GM23338 (cell line): ENCODE results near the gene RNF186. TPM values are rescaled to one million over a fixed set of nuclear protein-coding genes. Genes with fewer than 3 reads are reported as not detected.

Experiments used
- ATAC-seq: fragments of 200-7000 bp; cut with Tn5 transposase; 3 replicates; pipeline ENCODE4 v1.9.1; 2020
- DNase-seq: peaks from one replicate; pipeline ENCODE4 v3.0.0-alpha.2; 2015; ENCODE audit warnings: low spot score
- H2AFZ ChIP-seq: fragments of 200-600 bp; sonication (generic); 2 replicates; pipeline ENCODE4 v1.8.0; 2016; ENCODE audit warnings: antibody characterized with exemption, mild to moderate bottlenecking, moderate library complexity
- H3F3A ChIP-seq: fragments of 200-600 bp; sonication (generic); replicated peaks from 2 replicates; pipeline ENCODE4 v1.8.0; 2017; ENCODE audit warnings: antibody characterized with exemption, mixed run types, low read depth
- H3K27ac ChIP-seq: fragments of 200-600 bp; sonication (generic); 2 replicates; pipeline ENCODE4 v1.6.1; 2016; ENCODE audit warnings: low read depth
- H3K27me3 ChIP-seq: fragments of 200-600 bp; sonication (generic); 2 replicates; pipeline ENCODE4 v1.8.0; 2016; ENCODE audit warnings: mild to moderate bottlenecking, mixed run types, moderate library complexity; ENCODE audit not compliant: insufficient read depth
- H3K36me3 ChIP-seq: fragments of 200-600 bp; sonication (generic); 2 replicates; pipeline ENCODE4 v1.8.0; 2016; ENCODE audit warnings: mild to moderate bottlenecking; ENCODE audit not compliant: insufficient read depth
- H3K4me1 ChIP-seq: fragments of 200-600 bp; sonication (generic); 2 replicates; pipeline ENCODE4 v1.8.0; 2016; ENCODE audit warnings: mild to moderate bottlenecking, moderate library complexity; ENCODE audit not compliant: insufficient read depth
- H3K4me2 ChIP-seq: fragments of 200-600 bp; sonication (generic); 2 replicates; pipeline ENCODE4 v1.7.1; 2017; ENCODE audit warnings: mixed run types
- H3K4me3 ChIP-seq: fragments of 200-600 bp; sonication (generic); 2 replicates; pipeline ENCODE4 v1.6.1; 2016; ENCODE audit warnings: mixed run types
- H3K79me2 ChIP-seq: fragments of 200-600 bp; sonication (generic); replicated peaks from 2 replicates; pipeline ENCODE4 v1.8.0; 2017; ENCODE audit warnings: mild to moderate bottlenecking; ENCODE audit not compliant: insufficient read depth
- H3K9me2 ChIP-seq: fragments of 200-600 bp; sonication (generic); 2 replicates; pipeline ENCODE4 v1.8.0; 2017; ENCODE audit not compliant: insufficient read depth
- H4K20me1 ChIP-seq: fragments of 200-600 bp; sonication (generic); replicated peaks from 2 replicates; pipeline ENCODE4 v1.8.0; 2017; ENCODE audit warnings: mild to moderate bottlenecking; ENCODE audit not compliant: insufficient read depth
- H3K27ac Mint-ChIP-seq: 2 replicates; pipeline ENCODE4 v1.8.0; 2020; ENCODE audit warnings: inconsistent platforms, mild to moderate bottlenecking, moderate library complexity, mixed read lengths
- H3K27me3 Mint-ChIP-seq: 3 replicates; pipeline ENCODE4 v1.8.0; 2022; ENCODE audit warnings: low read depth, mild to moderate bottlenecking, moderate library complexity, mixed read lengths, inconsistent platforms; ENCODE audit not compliant: insufficient read depth, poor library complexity
- H3K36me3 Mint-ChIP-seq: 3 replicates; pipeline ENCODE4 v1.8.0; 2021; ENCODE audit warnings: low read depth, mild to moderate bottlenecking, inconsistent platforms, moderate library complexity, mixed read lengths
- H3K4me1 Mint-ChIP-seq: 3 replicates; pipeline ENCODE4 v1.8.0; 2020; ENCODE audit warnings: mild to moderate bottlenecking, inconsistent platforms, mixed read lengths
- H3K4me3 Mint-ChIP-seq: 3 replicates; pipeline ENCODE4 v1.8.0; 2021; ENCODE audit warnings: moderate library complexity, mild to moderate bottlenecking, inconsistent platforms, mixed read lengths
- H3K9me3 Mint-ChIP-seq: 3 replicates; pipeline ENCODE4 v1.8.0; 2020; ENCODE audit warnings: moderate library complexity, mild to moderate bottlenecking, inconsistent platforms, mixed read lengths
- CREB1 ChIP-seq: fragments of 250-450 bp; sonication (Bioruptor Pico); IDR thresholded peaks from 2 replicates; pipeline ENCODE4 v1.5.0; 2020; ENCODE audit warnings: low read depth, mild to moderate bottlenecking, moderate library complexity
- EZH2 ChIP-seq: fragments of 200-600 bp; sonication (generic); IDR thresholded peaks from one replicate; pipeline ENCODE4 v1.8.0; 2017; ENCODE audit warnings: antibody characterized with exemption, mild to moderate bottlenecking, low read depth; ENCODE audit not compliant: unreplicated experiment
- JUNB ChIP-seq: IDR thresholded peaks from one replicate; pipeline ENCODE4 v1.6.1; 2016; ENCODE audit warnings: antibody characterized with exemption; ENCODE audit not compliant: unreplicated experiment
- POLR2AphosphoS5 ChIP-seq: IDR thresholded peaks from 2 replicates; pipeline ENCODE4 v1.6.1; 2016; ENCODE audit warnings: antibody characterized with exemption, low read depth
- STAT1 ChIP-seq: IDR thresholded peaks from one replicate; pipeline ENCODE4 v1.6.1; 2016; ENCODE audit warnings: antibody characterized with exemption; ENCODE audit not compliant: unreplicated experiment
- ZNF114 ChIP-seq: fragments of 250-450 bp; sonication (Bioruptor Pico); IDR thresholded peaks from 2 replicates; pipeline ENCODE4 v1.5.0; 2020; ENCODE audit warnings: mild to moderate bottlenecking, moderate library complexity
- polyA plus RNA-seq: library from polyadenylated mRNA; unstranded; fragments of >200 nt; fragmentation: Nextera tagmentation; extraction: Ambion mirVana; gene quantifications from 2 replicates; pipeline ENCODE4 v1.2.1, GENCODE V29; 2016
- total RNA-seq: library from RNA; depleted of rRNA; stranded (reverse); fragments of >200 nt; shearing (Covaris generic); gene quantifications from 2 replicates; pipeline ENCODE4 v1.2.3, GENCODE V29; 2014
- TF ChIP-seq, protein P1 (sequence below): IDR thresholded peaks from 2 replicates; pipeline ENCODE4 v1.6.1; 2016; ENCODE audit warnings: antibody characterized with exemption
- TF ChIP-seq, protein P2 (sequence below), 2 experiments: fragments of 200-600 bp in 1 of 2; sonication (generic) in 1 of 2; conservative IDR thresholded peaks; 2 replicates each; pipeline versions ENCODE4 v1.5.1 to v1.6.1; 2016 to 2017; ENCODE audit warnings: antibody characterized with exemption in 2 of 2, low read depth in 2 of 2, mild to moderate bottlenecking in 2 of 2, moderate library complexity in 1 of 2
- TF ChIP-seq, protein P3 (sequence below): IDR thresholded peaks from one replicate; pipeline ENCODE4 v1.6.1; 2018; ENCODE audit warnings: antibody characterized with exemption; ENCODE audit not compliant: unreplicated experiment
- TF ChIP-seq, protein P4 (sequence below): fragments of 250-450 bp; sonication (Bioruptor Pico); IDR thresholded peaks from 2 replicates; pipeline ENCODE4 v1.5.0; 2020; ENCODE audit warnings: mild to moderate bottlenecking, moderate library complexity

Gene RNF186
- total and polyA plus RNA-seq, 2 experiments from 2014 or later, result not detected

DNA sequence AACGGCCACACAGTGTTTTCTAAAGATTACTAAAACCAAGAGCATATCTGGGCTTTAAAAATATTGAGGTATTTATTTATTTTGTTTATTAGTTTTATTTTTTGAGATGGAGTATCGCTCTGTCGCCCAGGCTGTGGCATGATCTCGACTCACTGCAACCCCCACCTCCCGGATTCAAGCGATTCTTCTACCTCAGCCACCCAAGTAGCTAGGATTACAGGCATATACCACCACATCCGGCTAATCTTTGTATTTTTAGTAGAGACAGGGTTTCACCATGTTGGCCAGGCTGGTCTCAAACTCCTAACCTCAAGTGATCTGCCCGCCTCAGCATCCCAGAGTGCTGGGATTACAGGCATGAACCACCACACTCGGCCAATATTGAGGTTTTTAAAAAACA is 39.3 kb downstream of the RNF186 start (continued):
- no peak for TF ChIP-seq CREB1 (CRISPR knock-in tag)
- TF ChIP-seq, protein P1, sequence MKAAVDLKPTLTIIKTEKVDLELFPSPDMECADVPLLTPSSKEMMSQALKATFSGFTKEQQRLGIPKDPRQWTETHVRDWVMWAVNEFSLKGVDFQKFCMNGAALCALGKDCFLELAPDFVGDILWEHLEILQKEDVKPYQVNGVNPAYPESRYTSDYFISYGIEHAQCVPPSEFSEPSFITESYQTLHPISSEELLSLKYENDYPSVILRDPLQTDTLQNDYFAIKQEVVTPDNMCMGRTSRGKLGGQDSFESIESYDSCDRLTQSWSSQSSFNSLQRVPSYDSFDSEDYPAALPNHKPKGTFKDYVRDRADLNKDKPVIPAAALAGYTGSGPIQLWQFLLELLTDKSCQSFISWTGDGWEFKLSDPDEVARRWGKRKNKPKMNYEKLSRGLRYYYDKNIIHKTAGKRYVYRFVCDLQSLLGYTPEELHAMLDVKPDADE, result no peak
- TF ChIP-seq, protein P2, sequence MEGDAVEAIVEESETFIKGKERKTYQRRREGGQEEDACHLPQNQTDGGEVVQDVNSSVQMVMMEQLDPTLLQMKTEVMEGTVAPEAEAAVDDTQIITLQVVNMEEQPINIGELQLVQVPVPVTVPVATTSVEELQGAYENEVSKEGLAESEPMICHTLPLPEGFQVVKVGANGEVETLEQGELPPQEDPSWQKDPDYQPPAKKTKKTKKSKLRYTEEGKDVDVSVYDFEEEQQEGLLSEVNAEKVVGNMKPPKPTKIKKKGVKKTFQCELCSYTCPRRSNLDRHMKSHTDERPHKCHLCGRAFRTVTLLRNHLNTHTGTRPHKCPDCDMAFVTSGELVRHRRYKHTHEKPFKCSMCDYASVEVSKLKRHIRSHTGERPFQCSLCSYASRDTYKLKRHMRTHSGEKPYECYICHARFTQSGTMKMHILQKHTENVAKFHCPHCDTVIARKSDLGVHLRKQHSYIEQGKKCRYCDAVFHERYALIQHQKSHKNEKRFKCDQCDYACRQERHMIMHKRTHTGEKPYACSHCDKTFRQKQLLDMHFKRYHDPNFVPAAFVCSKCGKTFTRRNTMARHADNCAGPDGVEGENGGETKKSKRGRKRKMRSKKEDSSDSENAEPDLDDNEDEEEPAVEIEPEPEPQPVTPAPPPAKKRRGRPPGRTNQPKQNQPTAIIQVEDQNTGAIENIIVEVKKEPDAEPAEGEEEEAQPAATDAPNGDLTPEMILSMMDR (conservative IDR thresholded peaks at IDR 0.05; ENCODE audit: low read depth in 2 of 2), result no peak

DNA sequence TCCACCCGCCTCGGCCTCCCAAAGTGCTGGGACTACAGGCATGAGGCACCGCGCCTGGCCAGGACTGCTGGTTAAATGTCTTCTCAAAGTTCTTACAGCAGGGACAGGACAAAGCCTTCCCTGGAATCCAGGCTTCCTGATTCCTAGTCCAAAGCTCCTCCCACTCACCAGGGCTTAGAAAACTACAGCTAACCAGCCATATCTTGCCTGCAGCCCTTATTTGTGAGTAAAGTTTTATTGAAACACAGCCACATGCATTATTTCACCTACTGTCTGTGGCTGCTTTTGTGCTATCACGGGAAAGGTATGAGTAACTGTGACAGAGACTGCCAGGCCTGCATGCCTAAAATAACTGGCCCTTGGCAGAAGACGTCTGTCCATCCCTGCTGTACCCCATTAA is 39.8 kb downstream of the RNF186 start:
- Histone ChIP-seq H3K36me3 (no peaks in the 10 kb centered on the region), H3K27ac (no peak overlapping the region), H3K4me1 (no peaks in the 10 kb centered on the region), H3K4me3 (no peak overlapping the region), H3K4me2 (no peak overlapping the region), H3K79me2 (no peaks in the 10 kb centered on the region), H4K20me1 (no peaks in the 10 kb centered on the region), H3F3A (no peaks in the 10 kb centered on the region), H2AFZ (no peak overlapping the region), H3K27me3 (peaks cover 22% of the 10 kb centered on the region), H3K9me2 (no peaks in the 10 kb centered on the region)
- Mint-ChIP-seq H3K27ac (no peak overlapping the region), H3K4me3 (no peak overlapping the region), H3K9me3 (peaks cover 4% of the 10 kb centered on the region; the same call in 1 of the 3 replicates), H3K27me3 (peaks cover 42% of the 10 kb centered on the region), H3K4me1 (0 out of 3 replicates have a peak, but pooled peaks cover 4% of the 10 kb centered on the region), H3K36me3 (peaks cover 5% of the 10 kb centered on the region; the same call in 1 of the 3 replicates)
- ATAC-seq, result no peak
- no peak for DNase-seq
- TF ChIP-seq, protein P3, sequence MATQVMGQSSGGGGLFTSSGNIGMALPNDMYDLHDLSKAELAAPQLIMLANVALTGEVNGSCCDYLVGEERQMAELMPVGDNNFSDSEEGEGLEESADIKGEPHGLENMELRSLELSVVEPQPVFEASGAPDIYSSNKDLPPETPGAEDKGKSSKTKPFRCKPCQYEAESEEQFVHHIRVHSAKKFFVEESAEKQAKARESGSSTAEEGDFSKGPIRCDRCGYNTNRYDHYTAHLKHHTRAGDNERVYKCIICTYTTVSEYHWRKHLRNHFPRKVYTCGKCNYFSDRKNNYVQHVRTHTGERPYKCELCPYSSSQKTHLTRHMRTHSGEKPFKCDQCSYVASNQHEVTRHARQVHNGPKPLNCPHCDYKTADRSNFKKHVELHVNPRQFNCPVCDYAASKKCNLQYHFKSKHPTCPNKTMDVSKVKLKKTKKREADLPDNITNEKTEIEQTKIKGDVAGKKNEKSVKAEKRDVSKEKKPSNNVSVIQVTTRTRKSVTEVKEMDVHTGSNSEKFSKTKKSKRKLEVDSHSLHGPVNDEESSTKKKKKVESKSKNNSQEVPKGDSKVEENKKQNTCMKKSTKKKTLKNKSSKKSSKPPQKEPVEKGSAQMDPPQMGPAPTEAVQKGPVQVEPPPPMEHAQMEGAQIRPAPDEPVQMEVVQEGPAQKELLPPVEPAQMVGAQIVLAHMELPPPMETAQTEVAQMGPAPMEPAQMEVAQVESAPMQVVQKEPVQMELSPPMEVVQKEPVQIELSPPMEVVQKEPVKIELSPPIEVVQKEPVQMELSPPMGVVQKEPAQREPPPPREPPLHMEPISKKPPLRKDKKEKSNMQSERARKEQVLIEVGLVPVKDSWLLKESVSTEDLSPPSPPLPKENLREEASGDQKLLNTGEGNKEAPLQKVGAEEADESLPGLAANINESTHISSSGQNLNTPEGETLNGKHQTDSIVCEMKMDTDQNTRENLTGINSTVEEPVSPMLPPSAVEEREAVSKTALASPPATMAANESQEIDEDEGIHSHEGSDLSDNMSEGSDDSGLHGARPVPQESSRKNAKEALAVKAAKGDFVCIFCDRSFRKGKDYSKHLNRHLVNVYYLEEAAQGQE, result no peak
- no peak for TF ChIP-seq EZH2
- TF ChIP-seq ZNF114 (CRISPR knock-in tag), result no peak
- TF ChIP-seq STAT1, result no peak
- TF ChIP-seq, protein P2 (conservative IDR thresholded peaks at IDR 0.05; ENCODE audit: low read depth in 2 of 2), result no peak
- no peak for TF ChIP-seq POLR2AphosphoS5
- TF ChIP-seq CREB1 (CRISPR knock-in tag), result no peak
- TF ChIP-seq, protein P4, sequence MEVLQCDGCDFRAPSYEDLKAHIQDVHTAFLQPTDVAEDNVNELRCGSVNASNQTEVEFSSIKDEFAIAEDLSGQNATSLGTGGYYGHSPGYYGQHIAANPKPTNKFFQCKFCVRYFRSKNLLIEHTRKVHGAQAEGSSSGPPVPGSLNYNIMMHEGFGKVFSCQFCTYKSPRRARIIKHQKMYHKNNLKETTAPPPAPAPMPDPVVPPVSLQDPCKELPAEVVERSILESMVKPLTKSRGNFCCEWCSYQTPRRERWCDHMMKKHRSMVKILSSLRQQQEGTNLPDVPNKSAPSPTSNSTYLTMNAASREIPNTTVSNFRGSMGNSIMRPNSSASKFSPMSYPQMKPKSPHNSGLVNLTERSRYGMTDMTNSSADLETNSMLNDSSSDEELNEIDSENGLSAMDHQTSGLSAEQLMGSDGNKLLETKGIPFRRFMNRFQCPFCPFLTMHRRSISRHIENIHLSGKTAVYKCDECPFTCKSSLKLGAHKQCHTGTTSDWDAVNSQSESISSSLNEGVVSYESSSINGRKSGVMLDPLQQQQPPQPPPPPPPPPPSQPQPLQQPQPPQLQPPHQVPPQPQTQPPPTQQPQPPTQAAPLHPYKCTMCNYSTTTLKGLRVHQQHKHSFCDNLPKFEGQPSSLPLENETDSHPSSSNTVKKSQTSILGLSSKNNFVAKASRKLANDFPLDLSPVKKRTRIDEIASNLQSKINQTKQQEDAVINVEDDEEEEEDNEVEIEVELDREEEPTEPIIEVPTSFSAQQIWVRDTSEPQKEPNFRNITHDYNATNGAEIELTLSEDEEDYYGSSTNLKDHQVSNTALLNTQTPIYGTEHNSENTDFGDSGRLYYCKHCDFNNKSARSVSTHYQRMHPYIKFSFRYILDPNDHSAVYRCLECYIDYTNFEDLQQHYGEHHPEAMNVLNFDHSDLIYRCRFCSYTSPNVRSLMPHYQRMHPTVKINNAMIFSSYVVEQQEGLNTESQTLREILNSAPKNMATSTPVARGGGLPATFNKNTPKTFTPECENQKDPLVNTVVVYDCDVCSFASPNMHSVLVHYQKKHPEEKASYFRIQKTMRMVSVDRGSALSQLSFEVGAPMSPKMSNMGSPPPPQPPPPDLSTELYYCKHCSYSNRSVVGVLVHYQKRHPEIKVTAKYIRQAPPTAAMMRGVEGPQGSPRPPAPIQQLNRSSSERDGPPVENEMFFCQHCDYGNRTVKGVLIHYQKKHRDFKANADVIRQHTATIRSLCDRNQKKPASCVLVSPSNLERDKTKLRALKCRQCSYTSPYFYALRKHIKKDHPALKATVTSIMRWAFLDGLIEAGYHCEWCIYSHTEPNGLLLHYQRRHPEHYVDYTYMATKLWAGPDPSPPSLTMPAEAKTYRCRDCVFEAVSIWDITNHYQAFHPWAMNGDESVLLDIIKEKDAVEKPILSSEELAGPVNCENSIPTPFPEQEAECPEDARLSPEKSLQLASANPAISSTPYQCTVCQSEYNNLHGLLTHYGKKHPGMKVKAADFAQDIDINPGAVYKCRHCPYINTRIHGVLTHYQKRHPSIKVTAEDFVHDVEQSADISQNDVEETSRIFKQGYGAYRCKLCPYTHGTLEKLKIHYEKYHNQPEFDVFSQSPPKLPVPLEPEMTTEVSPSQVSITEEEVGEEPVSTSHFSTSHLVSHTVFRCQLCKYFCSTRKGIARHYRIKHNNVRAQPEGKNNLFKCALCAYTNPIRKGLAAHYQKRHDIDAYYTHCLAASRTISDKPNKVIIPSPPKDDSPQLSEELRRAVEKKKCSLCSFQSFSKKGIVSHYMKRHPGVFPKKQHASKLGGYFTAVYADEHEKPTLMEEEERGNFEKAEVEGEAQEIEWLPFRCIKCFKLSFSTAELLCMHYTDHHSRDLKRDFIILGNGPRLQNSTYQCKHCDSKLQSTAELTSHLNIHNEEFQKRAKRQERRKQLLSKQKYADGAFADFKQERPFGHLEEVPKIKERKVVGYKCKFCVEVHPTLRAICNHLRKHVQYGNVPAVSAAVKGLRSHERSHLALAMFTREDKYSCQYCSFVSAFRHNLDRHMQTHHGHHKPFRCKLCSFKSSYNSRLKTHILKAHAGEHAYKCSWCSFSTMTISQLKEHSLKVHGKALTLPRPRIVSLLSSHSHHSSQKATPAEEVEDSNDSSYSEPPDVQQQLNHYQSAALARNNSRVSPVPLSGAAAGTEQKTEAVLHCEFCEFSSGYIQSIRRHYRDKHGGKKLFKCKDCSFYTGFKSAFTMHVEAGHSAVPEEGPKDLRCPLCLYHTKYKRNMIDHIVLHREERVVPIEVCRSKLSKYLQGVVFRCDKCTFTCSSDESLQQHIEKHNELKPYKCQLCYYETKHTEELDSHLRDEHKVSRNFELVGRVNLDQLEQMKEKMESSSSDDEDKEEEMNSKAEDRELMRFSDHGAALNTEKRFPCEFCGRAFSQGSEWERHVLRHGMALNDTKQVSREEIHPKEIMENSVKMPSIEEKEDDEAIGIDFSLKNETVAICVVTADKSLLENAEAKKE (CRISPR knock-in tag), result no peak
- TF ChIP-seq JUNB, result no peak
